ENCODE data around the gene MATR3.

DNA sequence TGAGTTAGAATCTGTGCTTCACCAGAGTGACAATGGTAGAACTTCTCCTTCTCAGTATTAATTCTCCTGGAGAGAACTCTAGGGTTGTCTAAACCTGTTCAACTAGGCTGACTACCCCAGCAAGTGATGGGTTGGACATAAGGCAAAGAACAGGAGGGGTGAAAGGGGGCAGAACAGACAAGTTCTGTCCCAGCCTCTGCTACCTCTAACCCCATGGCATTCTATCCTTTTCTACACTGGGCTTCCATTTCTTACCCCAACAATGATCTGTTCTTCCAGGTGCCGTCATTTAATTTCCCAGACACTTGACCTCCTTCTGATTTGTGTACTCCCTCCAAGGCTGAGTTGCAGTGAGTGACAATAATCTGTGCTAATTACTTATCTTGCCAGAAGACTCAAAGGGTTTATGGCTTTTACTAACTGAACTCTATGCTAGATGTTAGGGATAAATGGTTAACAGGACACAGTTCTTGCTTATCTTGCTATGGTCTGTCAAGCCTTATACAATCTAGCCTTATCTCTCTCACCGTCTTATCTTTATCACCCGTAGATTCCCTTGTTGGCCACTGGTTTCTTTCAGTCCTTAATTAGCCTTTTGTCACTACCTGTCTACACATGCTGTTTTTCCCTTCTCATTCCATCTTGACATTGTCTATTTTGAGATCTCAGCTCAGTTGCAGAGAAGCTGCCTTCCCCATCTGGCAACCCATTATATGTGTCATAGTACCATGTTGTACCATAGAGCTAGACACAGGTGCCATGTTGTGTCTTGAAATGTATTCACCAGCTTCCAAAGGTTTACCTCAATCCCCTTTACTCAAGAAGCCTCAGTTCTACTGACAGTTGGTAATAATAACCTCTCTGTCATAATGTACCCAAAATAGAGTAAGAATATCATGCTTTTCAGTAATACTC is 10.0 kb upstream of the MATR3 start:
- TF ChIP-seq TAF1 (conservative IDR thresholded peaks at IDR 0.05), result no peak
- TF ChIP-seq, protein P1, sequence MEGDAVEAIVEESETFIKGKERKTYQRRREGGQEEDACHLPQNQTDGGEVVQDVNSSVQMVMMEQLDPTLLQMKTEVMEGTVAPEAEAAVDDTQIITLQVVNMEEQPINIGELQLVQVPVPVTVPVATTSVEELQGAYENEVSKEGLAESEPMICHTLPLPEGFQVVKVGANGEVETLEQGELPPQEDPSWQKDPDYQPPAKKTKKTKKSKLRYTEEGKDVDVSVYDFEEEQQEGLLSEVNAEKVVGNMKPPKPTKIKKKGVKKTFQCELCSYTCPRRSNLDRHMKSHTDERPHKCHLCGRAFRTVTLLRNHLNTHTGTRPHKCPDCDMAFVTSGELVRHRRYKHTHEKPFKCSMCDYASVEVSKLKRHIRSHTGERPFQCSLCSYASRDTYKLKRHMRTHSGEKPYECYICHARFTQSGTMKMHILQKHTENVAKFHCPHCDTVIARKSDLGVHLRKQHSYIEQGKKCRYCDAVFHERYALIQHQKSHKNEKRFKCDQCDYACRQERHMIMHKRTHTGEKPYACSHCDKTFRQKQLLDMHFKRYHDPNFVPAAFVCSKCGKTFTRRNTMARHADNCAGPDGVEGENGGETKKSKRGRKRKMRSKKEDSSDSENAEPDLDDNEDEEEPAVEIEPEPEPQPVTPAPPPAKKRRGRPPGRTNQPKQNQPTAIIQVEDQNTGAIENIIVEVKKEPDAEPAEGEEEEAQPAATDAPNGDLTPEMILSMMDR (IDR thresholded peaks at IDR 0.05; ENCODE audit: low read depth, low read length, missing input control), result no peak
- no peak for TF ChIP-seq RAD21 (IDR thresholded peaks at IDR 0.05)
- TF ChIP-seq FOXA1 (IDR thresholded peaks at IDR 0.05), result no peak
- TF ChIP-seq JUND (IDR thresholded peaks at IDR 0.05), result no peak
- TF ChIP-seq, protein P2, sequence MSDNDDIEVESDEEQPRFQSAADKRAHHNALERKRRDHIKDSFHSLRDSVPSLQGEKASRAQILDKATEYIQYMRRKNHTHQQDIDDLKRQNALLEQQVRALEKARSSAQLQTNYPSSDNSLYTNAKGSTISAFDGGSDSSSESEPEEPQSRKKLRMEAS (IDR thresholded peaks at IDR 0.05), result no peak
- TF ChIP-seq YY1 (IDR thresholded peaks at IDR 0.05), result no peak

All from liver (tissue), 3 donors.